HEK293 (cell line): ENCODE results near the gene NEK9.

Source experiments
- CTCF ChIA-PET: fragments of 350-600 bp; formaldehyde crosslinking; extraction: SDS; loops from one replicate; lab custom pipeline; 2021; ENCODE audit warnings: antibody characterized with exemption; lab: Yijun Ruan, JAX
- POLR2A ChIA-PET: fragments of 300-600 bp; formaldehyde crosslinking; extraction: SDS; loops from one replicate; lab custom pipeline; 2020; ENCODE audit warnings: antibody characterized with exemption, inconsistent platforms; lab: Yijun Ruan, JAX
- H3K27ac ChIP-seq: fragments of 200-500 bp; sonication (Bioruptor generic); 2 replicates; pipeline ENCODE4 v1.5.1; 2014; ENCODE audit warnings: low read depth, low read length, control low read depth, inconsistent platforms; ENCODE audit errors: extremely low read depth
- H3K36me3 ChIP-seq, 2 experiments: fragments of 200-500 bp in 1 of 2; sonication (Bioruptor generic) in 1 of 2; 1 replicate in 1 of 2; 2 replicates in 1 of 2; pipeline ENCODE4 v1.5.1; 2014 to 2017; ENCODE audit warnings: inconsistent platforms in 2 of 2, low read length in 2 of 2; ENCODE audit not compliant: control insufficient read depth in 2 of 2, insufficient read depth in 1 of 2
- H3K4me1 ChIP-seq: fragments of 200-500 bp; sonication (Bioruptor generic); 2 replicates; pipeline ENCODE4 v1.5.1; 2014; ENCODE audit warnings: mild to moderate bottlenecking, low read length, inconsistent platforms; ENCODE audit not compliant: control insufficient read depth, insufficient read depth
- H3K4me3 ChIP-seq: 2 replicates; pipeline ENCODE4 v1.5.1; 2011; ENCODE audit warnings: low read depth, mild to moderate bottlenecking, control low read depth, low read length, moderate library complexity
- H3K9me3 ChIP-seq: fragments of 200-500 bp; sonication (Bioruptor generic); 2 replicates; pipeline ENCODE4 v1.5.1; 2014; ENCODE audit warnings: low read depth, low read length, inconsistent platforms; ENCODE audit not compliant: control insufficient read depth, insufficient read depth
- BCL11B ChIP-seq: fragments of 450-650 bp; formaldehyde crosslinking; IDR thresholded peaks from 2 replicates; pipeline ENCODE4 v1.5.1; 2016; ENCODE audit warnings: low read depth, missing biosample characterization, missing genetic modification characterization
- GLIS1 ChIP-seq: fragments of 450-650 bp; formaldehyde crosslinking; IDR thresholded peaks from 2 replicates; pipeline ENCODE4 v1.5.1; 2016; ENCODE audit warnings: missing biosample characterization, missing genetic modification characterization
- IKZF3 ChIP-seq: fragments of 450-650 bp; IDR thresholded peaks from 2 replicates; pipeline ENCODE4 v1.5.0; 2018; ENCODE audit warnings: missing biosample characterization, mild to moderate bottlenecking, missing genetic modification characterization, moderate library complexity
- KLF9 ChIP-seq: fragments of 450-650 bp; formaldehyde crosslinking; IDR thresholded peaks from 2 replicates; pipeline ENCODE4 v1.5.1; 2016; ENCODE audit warnings: missing biosample characterization, missing genetic modification characterization, low read depth
- OVOL3 ChIP-seq: fragments of 450-650 bp; formaldehyde crosslinking; IDR thresholded peaks from 2 replicates; pipeline ENCODE4 v1.5.1; 2016; ENCODE audit warnings: missing biosample characterization, missing genetic modification characterization
- YY2 ChIP-seq: fragments of 450-650 bp; formaldehyde crosslinking; IDR thresholded peaks from 2 replicates; pipeline ENCODE4 v1.5.1; 2016; ENCODE audit warnings: missing biosample characterization, missing genetic modification characterization
- ZBTB1 ChIP-seq: fragments of 450-650 bp; formaldehyde crosslinking; IDR thresholded peaks from 2 replicates; pipeline ENCODE4 v1.5.1; 2016; ENCODE audit warnings: missing biosample characterization, missing genetic modification characterization
- ZBTB49 ChIP-seq: fragments of 450-650 bp; formaldehyde crosslinking; IDR thresholded peaks from 2 replicates; pipeline ENCODE4 v1.5.1; 2016; ENCODE audit warnings: missing biosample characterization, missing genetic modification characterization, low read depth
- ZNF10 ChIP-seq: fragments of 450-650 bp; formaldehyde crosslinking; IDR thresholded peaks from 2 replicates; pipeline ENCODE4 v1.5.1; 2017; ENCODE audit warnings: missing biosample characterization, missing genetic modification characterization
- ZNF169 ChIP-seq: fragments of 450-650 bp; formaldehyde crosslinking; IDR thresholded peaks from 2 replicates; pipeline ENCODE4 v1.5.1; 2016; ENCODE audit warnings: missing biosample characterization, missing genetic modification characterization
- ZNF221 ChIP-seq: fragments of 450-650 bp; formaldehyde crosslinking; IDR thresholded peaks from 2 replicates; pipeline ENCODE4 v1.5.1; 2017; ENCODE audit warnings: missing biosample characterization, missing genetic modification characterization, borderline replicate concordance
- ZNF362 ChIP-seq: fragments of 450-650 bp; formaldehyde crosslinking; IDR thresholded peaks from 2 replicates; pipeline ENCODE4 v1.5.1; 2016; ENCODE audit warnings: missing biosample characterization, missing genetic modification characterization
- ZNF843 ChIP-seq: fragments of 450-650 bp; formaldehyde crosslinking; IDR thresholded peaks from 2 replicates; pipeline ENCODE4 v1.5.1; 2016; ENCODE audit warnings: missing biosample characterization, missing genetic modification characterization
- ZSCAN5A ChIP-seq: fragments of 450-650 bp; formaldehyde crosslinking; IDR thresholded peaks from 2 replicates; pipeline ENCODE4 v1.5.1; 2016; ENCODE audit warnings: missing biosample characterization, missing genetic modification characterization
- TF ChIP-seq, protein P1 (sequence below): fragments of 450-650 bp; formaldehyde crosslinking; conservative IDR thresholded peaks from 2 replicates; pipeline ENCODE4 v1.5.1; 2016; ENCODE audit warnings: low read depth, missing biosample characterization, missing genetic modification characterization
- TF ChIP-seq, protein P2 (sequence below): fragments of 450-650 bp; formaldehyde crosslinking; IDR thresholded peaks from 2 replicates; pipeline ENCODE4 v1.5.1; 2016; ENCODE audit warnings: missing biosample characterization, missing genetic modification characterization
- TF ChIP-seq, protein P3 (sequence below): fragments of 450-650 bp; formaldehyde crosslinking; IDR thresholded peaks from 2 replicates; pipeline ENCODE4 v1.5.1; 2017; ENCODE audit warnings: missing biosample characterization, missing genetic modification characterization
- TF ChIP-seq, protein P4 (sequence below): fragments of 450-650 bp; formaldehyde crosslinking; IDR thresholded peaks from 2 replicates; pipeline ENCODE4 v1.5.1; 2017; ENCODE audit warnings: missing biosample characterization, mild to moderate bottlenecking, missing genetic modification characterization, moderate library complexity

The NEK9 gene

DNA sequence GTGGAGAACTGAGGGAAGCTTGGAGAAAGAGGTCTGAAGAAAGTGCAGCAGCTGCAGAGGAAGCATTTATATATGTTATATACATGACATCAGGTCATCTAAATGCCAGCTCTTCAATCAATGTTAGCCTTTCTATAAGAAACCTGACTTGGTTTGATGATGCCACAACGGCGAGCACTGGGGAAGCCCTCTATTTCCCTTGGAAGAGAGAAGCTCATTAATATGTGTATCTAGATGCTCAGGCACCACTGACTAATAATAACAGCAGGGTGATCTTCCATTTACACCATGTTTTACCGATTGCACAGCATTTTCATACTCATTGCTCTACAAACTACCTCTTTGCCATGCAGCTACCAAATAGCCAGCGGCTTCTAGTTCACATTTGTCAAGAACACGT, 63.8 kb downstream of the NEK9 start:
- H3K27ac ChIP-seq, result no peak overlapping the region; the same call in 1 of the 2 replicates
- TF ChIP-seq ZSCAN5A, result no peak
- TF ChIP-seq ZNF221 (tag by site-specific recombination), result no peak
- no peak for TF ChIP-seq GLIS1 (tag by site-specific recombination)
- TF ChIP-seq OVOL3 (tag by site-specific recombination), result no peak
- TF ChIP-seq ZBTB49 (tag by site-specific recombination), result no peak
- TF ChIP-seq YY2 (tag by site-specific recombination), result no peak
- no peak for TF ChIP-seq BCL11B (tag by site-specific recombination)
- TF ChIP-seq, protein P1, sequence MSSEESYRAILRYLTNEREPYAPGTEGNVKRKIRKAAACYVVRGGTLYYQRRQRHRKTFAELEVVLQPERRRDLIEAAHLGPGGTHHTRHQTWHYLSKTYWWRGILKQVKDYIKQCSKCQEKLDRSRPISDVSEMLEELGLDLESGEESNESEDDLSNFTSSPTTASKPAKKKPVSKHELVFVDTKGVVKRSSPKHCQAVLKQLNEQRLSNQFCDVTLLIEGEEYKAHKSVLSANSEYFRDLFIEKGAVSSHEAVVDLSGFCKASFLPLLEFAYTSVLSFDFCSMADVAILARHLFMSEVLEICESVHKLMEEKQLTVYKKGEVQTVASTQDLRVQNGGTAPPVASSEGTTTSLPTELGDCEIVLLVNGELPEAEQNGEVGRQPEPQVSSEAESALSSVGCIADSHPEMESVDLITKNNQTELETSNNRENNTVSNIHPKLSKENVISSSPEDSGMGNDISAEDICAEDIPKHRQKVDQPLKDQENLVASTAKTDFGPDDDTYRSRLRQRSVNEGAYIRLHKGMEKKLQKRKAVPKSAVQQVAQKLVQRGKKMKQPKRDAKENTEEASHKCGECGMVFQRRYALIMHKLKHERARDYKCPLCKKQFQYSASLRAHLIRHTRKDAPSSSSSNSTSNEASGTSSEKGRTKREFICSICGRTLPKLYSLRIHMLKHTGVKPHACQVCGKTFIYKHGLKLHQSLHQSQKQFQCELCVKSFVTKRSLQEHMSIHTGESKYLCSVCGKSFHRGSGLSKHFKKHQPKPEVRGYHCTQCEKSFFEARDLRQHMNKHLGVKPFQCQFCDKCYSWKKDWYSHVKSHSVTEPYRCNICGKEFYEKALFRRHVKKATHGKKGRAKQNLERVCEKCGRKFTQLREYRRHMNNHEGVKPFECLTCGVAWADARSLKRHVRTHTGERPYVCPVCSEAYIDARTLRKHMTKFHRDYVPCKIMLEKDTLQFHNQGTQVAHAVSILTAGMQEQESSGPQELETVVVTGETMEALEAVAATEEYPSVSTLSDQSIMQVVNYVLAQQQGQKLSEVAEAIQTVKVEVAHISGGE (tag by site-specific recombination), result no peak
- TF ChIP-seq, protein P2, sequence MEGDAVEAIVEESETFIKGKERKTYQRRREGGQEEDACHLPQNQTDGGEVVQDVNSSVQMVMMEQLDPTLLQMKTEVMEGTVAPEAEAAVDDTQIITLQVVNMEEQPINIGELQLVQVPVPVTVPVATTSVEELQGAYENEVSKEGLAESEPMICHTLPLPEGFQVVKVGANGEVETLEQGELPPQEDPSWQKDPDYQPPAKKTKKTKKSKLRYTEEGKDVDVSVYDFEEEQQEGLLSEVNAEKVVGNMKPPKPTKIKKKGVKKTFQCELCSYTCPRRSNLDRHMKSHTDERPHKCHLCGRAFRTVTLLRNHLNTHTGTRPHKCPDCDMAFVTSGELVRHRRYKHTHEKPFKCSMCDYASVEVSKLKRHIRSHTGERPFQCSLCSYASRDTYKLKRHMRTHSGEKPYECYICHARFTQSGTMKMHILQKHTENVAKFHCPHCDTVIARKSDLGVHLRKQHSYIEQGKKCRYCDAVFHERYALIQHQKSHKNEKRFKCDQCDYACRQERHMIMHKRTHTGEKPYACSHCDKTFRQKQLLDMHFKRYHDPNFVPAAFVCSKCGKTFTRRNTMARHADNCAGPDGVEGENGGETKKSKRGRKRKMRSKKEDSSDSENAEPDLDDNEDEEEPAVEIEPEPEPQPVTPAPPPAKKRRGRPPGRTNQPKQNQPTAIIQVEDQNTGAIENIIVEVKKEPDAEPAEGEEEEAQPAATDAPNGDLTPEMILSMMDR (tag by site-specific recombination), result no peak
- TF ChIP-seq KLF9 (tag by site-specific recombination), result no peak
- TF ChIP-seq IKZF3 (tag by site-specific recombination), result no peak
- TF ChIP-seq ZNF169, result no peak
- no peak for TF ChIP-seq ZNF10 (tag by site-specific recombination)
- TF ChIP-seq, protein P3, sequence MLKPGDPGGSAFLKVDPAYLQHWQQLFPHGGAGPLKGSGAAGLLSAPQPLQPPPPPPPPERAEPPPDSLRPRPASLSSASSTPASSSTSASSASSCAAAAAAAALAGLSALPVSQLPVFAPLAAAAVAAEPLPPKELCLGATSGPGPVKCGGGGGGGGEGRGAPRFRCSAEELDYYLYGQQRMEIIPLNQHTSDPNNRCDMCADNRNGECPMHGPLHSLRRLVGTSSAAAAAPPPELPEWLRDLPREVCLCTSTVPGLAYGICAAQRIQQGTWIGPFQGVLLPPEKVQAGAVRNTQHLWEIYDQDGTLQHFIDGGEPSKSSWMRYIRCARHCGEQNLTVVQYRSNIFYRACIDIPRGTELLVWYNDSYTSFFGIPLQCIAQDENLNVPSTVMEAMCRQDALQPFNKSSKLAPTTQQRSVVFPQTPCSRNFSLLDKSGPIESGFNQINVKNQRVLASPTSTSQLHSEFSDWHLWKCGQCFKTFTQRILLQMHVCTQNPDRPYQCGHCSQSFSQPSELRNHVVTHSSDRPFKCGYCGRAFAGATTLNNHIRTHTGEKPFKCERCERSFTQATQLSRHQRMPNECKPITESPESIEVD (tag by site-specific recombination), result no peak
- no peak for TF ChIP-seq ZBTB1 (tag by site-specific recombination)
- TF ChIP-seq ZNF362 (tag by site-specific recombination), result no peak
- TF ChIP-seq, protein P4, sequence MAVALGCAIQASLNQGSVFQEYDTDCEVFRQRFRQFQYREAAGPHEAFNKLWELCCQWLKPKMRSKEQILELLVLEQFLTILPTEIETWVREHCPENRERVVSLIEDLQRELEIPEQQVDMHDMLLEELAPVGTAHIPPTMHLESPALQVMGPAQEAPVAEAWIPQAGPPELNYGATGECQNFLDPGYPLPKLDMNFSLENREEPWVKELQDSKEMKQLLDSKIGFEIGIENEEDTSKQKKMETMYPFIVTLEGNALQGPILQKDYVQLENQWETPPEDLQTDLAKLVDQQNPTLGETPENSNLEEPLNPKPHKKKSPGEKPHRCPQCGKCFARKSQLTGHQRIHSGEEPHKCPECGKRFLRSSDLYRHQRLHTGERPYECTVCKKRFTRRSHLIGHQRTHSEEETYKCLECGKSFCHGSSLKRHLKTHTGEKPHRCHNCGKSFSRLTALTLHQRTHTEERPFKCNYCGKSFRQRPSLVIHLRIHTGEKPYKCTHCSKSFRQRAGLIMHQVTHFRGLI (tag by site-specific recombination), result no peak
- TF ChIP-seq ZNF843 (tag by site-specific recombination), result no peak
- no peaks in the 10 kb centered on the region for H3K4me1 ChIP-seq
- ChIA-PET POLR2A (interaction anchor here (0.5 to 1.4 kb wide), 3 partner anchors 11 to 1396 kb away, joined by 4 to 9 read pairs (median 5); no protein-coding TSS in a partner anchor), CTCF (interaction anchor here (0.6 to 1.1 kb wide), 5 partner anchors 11 to 697 kb away, joined by 3 to 5 read pairs (median 3); no protein-coding TSS in a partner anchor)
- H3K36me3 ChIP-seq, result peaks cover 15% of the 10 kb centered on the region in 2 experiments
- no peaks in the 10 kb centered on the region for H3K9me3 ChIP-seq
- H3K4me3 ChIP-seq, result peak overlapping the region; percentile 81
